ENCODE results near the gene AFAP1. TPM values are rescaled to one million over a fixed set of nuclear protein-coding genes. Genes with fewer than 3 reads are reported as not detected.
A peak's percentile ranks its signal among the peaks of the same experiment; 100 is the strongest.

AFAP1 gene
- total RNA-seq, 1 experiment from 2014 or later = 94.7 TPM

DNA sequence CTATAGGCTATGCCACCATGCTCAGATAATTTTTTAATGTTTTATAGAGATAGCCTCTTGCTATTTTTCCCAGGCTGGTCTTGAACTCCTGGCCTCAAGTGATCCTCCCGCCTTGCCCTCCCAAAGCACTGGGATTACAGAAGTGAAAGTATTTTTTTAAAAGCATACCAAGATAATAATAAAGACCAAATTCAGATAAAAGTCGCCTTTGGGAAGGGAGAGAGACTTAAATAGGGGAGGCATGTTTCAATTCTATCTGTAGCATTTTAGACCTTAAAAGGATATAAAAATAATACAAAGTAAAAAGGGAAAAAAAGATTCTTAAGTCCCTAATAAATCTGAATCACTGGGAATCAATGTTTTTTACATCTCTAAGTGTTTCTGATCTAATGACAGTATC lies 108.9 kb downstream of the AFAP1 start:
- intact Hi-C loops (cut with micrococcal nuclease; ENCODE audit: unreplicated experiment) (no loop called here), in situ Hi-C loops (cut with HindIII; ENCODE audit: low pct_unique_long_range_greater_than_20kb, low sequenced_read_pairs) (no loop called here)
- Histone ChIP-seq H3K4me3 (ENCODE audit: low read depth in 2 of 2, low read length in 2 of 2) (no peak overlapping the region), H3K4me1 (ENCODE audit: control insufficient read depth, insufficient read depth, low read length) (peaks cover 4% of the 10 kb centered on the region; the same call in 1 of the 2 replicates), H3K27ac (ENCODE audit: low read length) (no peak overlapping the region), H3K9me3 (ENCODE audit: control insufficient read depth, insufficient read depth, low read depth, low read length) (no peaks in the 10 kb centered on the region), H3K27me3 (ENCODE audit: control insufficient read depth, insufficient read depth, low read length) (no peaks in the 10 kb centered on the region), H3K36me3 (ENCODE audit: control insufficient read depth, insufficient read depth, low read length) (peaks cover 20% of the 10 kb centered on the region)
- ChIA-PET CTCF (no interaction called here), POLR2A (no interaction called here)
- DNase-seq (ENCODE audit: low read depth, low spot score) (no peak), ATAC-seq (no peak)
- no TSS peak for BruUV-seq (replicated peaks)
- TF ChIP-seq CTCF (IDR thresholded peaks at IDR 0.05) (no peak), POLR2AphosphoS5 (IDR thresholded peaks at IDR 0.05; ENCODE audit: low read depth, low read length) (no peak), TCF7L2 (IDR thresholded peaks at IDR 0.05; ENCODE audit: low read depth, low read length) (no peak), SIN3A (IDR thresholded peaks at IDR 0.05; ENCODE audit: borderline replicate concordance, insufficient read depth, low read depth, low read length) (no peak)
- TF ChIP-seq, protein P1, sequence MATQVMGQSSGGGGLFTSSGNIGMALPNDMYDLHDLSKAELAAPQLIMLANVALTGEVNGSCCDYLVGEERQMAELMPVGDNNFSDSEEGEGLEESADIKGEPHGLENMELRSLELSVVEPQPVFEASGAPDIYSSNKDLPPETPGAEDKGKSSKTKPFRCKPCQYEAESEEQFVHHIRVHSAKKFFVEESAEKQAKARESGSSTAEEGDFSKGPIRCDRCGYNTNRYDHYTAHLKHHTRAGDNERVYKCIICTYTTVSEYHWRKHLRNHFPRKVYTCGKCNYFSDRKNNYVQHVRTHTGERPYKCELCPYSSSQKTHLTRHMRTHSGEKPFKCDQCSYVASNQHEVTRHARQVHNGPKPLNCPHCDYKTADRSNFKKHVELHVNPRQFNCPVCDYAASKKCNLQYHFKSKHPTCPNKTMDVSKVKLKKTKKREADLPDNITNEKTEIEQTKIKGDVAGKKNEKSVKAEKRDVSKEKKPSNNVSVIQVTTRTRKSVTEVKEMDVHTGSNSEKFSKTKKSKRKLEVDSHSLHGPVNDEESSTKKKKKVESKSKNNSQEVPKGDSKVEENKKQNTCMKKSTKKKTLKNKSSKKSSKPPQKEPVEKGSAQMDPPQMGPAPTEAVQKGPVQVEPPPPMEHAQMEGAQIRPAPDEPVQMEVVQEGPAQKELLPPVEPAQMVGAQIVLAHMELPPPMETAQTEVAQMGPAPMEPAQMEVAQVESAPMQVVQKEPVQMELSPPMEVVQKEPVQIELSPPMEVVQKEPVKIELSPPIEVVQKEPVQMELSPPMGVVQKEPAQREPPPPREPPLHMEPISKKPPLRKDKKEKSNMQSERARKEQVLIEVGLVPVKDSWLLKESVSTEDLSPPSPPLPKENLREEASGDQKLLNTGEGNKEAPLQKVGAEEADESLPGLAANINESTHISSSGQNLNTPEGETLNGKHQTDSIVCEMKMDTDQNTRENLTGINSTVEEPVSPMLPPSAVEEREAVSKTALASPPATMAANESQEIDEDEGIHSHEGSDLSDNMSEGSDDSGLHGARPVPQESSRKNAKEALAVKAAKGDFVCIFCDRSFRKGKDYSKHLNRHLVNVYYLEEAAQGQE (IDR thresholded peaks at IDR 0.05; ENCODE audit: insufficient read depth in 1 of 2, low read depth in 2 of 2, low read length in 1 of 2) = no peak

DNA sequence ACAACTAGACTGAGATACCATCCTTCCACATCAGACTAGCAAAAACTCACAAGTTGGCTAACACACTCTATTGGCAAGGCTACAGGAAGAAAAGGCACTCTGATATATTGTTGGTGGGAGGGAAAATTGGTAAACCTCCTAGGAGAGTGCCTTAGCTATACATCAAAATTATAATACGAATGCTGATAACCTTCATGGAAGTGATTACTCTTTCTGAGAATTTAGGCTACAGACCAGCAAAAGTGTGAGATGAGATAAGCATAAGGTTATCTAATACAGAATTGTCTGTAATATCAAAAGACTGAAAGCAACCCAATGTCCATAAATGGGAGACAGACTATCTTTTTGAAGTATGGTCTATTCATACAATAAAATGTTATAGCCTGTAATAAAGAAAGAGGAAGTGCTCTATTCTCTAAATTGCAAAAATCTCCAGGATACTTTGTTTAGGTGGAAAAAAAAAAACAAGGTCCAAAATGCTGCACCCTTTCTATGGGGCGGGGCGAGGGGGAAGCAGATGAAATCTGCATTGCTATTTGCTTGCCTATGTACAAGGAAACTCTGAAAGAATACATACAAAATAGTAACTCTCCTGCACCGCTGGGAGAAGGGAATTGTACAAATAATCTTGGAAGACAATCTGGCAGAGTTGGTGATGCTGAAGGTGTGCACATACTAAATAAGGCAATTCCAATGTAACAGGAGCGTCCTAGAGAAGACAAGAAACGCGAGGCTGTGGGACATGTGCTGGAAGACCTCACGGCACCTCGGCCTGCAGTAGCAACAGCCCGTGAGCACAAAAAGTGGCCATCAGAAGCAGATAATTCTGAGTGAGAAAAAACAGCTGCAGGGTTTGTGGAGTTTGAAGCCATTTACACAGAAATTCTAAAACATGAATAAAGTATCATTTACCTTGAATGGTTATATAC lies 109.7 kb downstream of the AFAP1 start:
- H3K36me3 ChIP-seq (ENCODE audit: control insufficient read depth, insufficient read depth, low read length) = peaks cover 26% of the 10 kb centered on the region
- no TSS peak for BruUV-seq (replicated peaks)

More for the DNA sequence above, 109.7 kb downstream of the AFAP1 start:
- Histone ChIP-seq H3K27me3 (ENCODE audit: control insufficient read depth, insufficient read depth, low read length) (no peaks in the 10 kb centered on the region), H3K27ac (ENCODE audit: low read length) (0 out of 2 replicates have a peak overlapping the region, but pooled peaks have one; percentile 23), H3K9me3 (ENCODE audit: control insufficient read depth, insufficient read depth, low read depth, low read length) (no peaks in the 10 kb centered on the region), H3K4me3 (ENCODE audit: low read depth in 2 of 2, low read length in 2 of 2) (no peak overlapping the region), H3K4me1 (ENCODE audit: control insufficient read depth, insufficient read depth, low read length) (peaks cover 4% of the 10 kb centered on the region; the same call in 1 of the 2 replicates)
- ATAC-seq (no peak), DNase-seq (ENCODE audit: low read depth, low spot score) (no peak)
- POLR2A ChIA-PET = no interaction called here
- TF ChIP-seq SIN3A (IDR thresholded peaks at IDR 0.05; ENCODE audit: borderline replicate concordance, insufficient read depth, low read depth, low read length) (no peak), TCF7L2 (IDR thresholded peaks at IDR 0.05; ENCODE audit: low read depth, low read length) (no peak), CTCF (IDR thresholded peaks at IDR 0.05) (no peak), POLR2AphosphoS5 (IDR thresholded peaks at IDR 0.05; ENCODE audit: low read depth, low read length) (no peak)
- TF ChIP-seq, protein P1 (IDR thresholded peaks at IDR 0.05; ENCODE audit: insufficient read depth in 1 of 2, low read depth in 2 of 2, low read length in 1 of 2) = no peak
- in situ Hi-C loops (cut with HindIII; ENCODE audit: low pct_unique_long_range_greater_than_20kb, low sequenced_read_pairs) (no loop called here), intact Hi-C loops (cut with micrococcal nuclease; ENCODE audit: unreplicated experiment) (no loop called here)
- CTCF ChIA-PET = no interaction called here
